Chondrocyte (in vitro differentiated cells): ENCODE measurements around the gene THBS2. TPM values are rescaled to one million over a fixed set of nuclear protein-coding genes. Genes with fewer than 3 reads are reported as not detected.

Experiments used
- DNase-seq: peaks from one replicate; pipeline ENCODE4 v3.0.0; 2021; ENCODE audit warnings: mixed read lengths, low spot score
- H3K27ac Mint-ChIP-seq: one replicate; pipeline ENCODE4 v1.8.0; 2021; ENCODE audit warnings: mild to moderate bottlenecking, moderate library complexity, mixed read lengths; ENCODE audit not compliant: unreplicated experiment
- H3K27me3 Mint-ChIP-seq: 2 replicates; pipeline ENCODE4 v1.8.0; 2021; ENCODE audit warnings: low read depth, mixed read lengths
- H3K36me3 Mint-ChIP-seq: 2 replicates; pipeline ENCODE4 v1.8.0; 2021; ENCODE audit warnings: low read depth, mixed read lengths
- H3K4me1 Mint-ChIP-seq: 2 replicates; pipeline ENCODE4 v1.8.0; 2021; ENCODE audit warnings: low read depth, mild to moderate bottlenecking, mixed read lengths
- H3K4me3 Mint-ChIP-seq: one replicate; pipeline ENCODE4 v1.8.0; 2021; ENCODE audit warnings: mild to moderate bottlenecking, moderate library complexity, mixed read lengths; ENCODE audit not compliant: unreplicated experiment
- H3K9me3 Mint-ChIP-seq: 2 replicates; pipeline ENCODE4 v1.8.0; 2021; ENCODE audit warnings: low read depth, mixed read lengths
- CTCF ChIP-seq: fragments of 200-600 bp; sonication (generic); IDR thresholded peaks from 2 replicates; pipeline ENCODE4 v1.5.0; 2021; ENCODE audit warnings: antibody characterized with exemption, mild to moderate bottlenecking, moderate library complexity
- total RNA-seq: library from RNA; stranded (reverse); gene quantifications from 3 replicates; pipeline ENCODE4 v1.2.1, GENCODE V29; 2021

Gene THBS2
- total RNA-seq, 1 donor from 2014 or later: 1,285 TPM

GRCh38 chr6:169189686-169190085 is 64.0 kb downstream of the THBS2 start:
- Mint-ChIP-seq H3K9me3 (peaks cover 1% of the 10 kb centered on the region), H3K27me3 (no peaks in the 10 kb centered on the region), H3K27ac (peak overlapping the region; percentile 91), H3K4me3 (no peak overlapping the region), H3K4me1 (peaks cover 61% of the 10 kb centered on the region), H3K36me3 (peaks cover 5% of the 10 kb centered on the region)
- no peak for TF ChIP-seq CTCF
- DNase-seq: no peak

- no peak for TF ChIP-seq CTCF
- Mint-ChIP-seq H3K27me3 (no peaks in the 10 kb centered on the region), H3K9me3 (peaks cover 1% of the 10 kb centered on the region), H3K36me3 (peaks cover 4% of the 10 kb centered on the region), H3K27ac (peak overlapping the region; percentile 91), H3K4me3 (no peak overlapping the region), H3K4me1 (peaks cover 56% of the 10 kb centered on the region)
- DNase-seq: no peak
These were observed 64.5 kb downstream of the THBS2 start for GRCh38 chr6:169189182-169189581.

- H3K4me1 Mint-ChIP-seq: peaks cover 52% of the 10 kb centered on the region
- no peak for DNase-seq
- no peak for TF ChIP-seq CTCF
- H3K27ac Mint-ChIP-seq: peak overlapping the region; percentile 91
- H3K36me3 Mint-ChIP-seq: peaks cover 4% of the 10 kb centered on the region
- H3K27me3 Mint-ChIP-seq: no peaks in the 10 kb centered on the region
- no peak overlapping the region for H3K4me3 Mint-ChIP-seq
- H3K9me3 Mint-ChIP-seq: peaks cover 7% of the 10 kb centered on the region
These were observed 65.2 kb downstream of the THBS2 start for GRCh38 chr6:169188475-169188874.

DNA sequence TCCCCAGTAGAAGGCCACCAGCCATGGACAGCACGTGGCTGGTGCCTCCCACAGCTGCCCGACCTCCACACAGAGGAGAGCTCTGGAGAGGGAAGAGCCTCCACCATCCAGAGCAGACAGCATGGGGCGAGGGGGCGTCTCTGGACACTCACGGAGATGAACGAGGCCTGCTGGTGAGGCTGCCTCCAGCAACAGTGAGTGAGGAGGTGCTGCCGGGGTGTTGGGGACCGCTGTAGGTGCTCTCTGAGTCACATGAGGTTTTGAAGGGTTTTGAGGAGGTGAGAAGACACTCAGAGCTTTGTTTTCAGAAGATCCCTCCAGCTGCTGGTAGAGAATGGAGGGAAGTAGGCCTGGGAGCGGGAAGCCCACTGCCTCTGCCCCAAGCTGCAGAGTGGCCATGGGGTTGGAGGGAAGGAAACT is 65.6 kb downstream of the THBS2 start:
- H3K4me1 Mint-ChIP-seq: peaks cover 50% of the 10 kb centered on the region
- peaks cover 7% of the 10 kb centered on the region for H3K9me3 Mint-ChIP-seq
- no peak for DNase-seq
- no peak overlapping the region for H3K4me3 Mint-ChIP-seq
- peaks cover 3% of the 10 kb centered on the region for H3K36me3 Mint-ChIP-seq
- TF ChIP-seq CTCF: no peak
- peak overlapping the region; percentile 91 for H3K27ac Mint-ChIP-seq
- H3K27me3 Mint-ChIP-seq: no peaks in the 10 kb centered on the region

- Mint-ChIP-seq H3K36me3 (peaks cover 10% of the 10 kb centered on the region), H3K9me3 (peaks cover 14% of the 10 kb centered on the region), H3K4me1 (peaks cover 47% of the 10 kb centered on the region), H3K27ac (no peak overlapping the region), H3K27me3 (no peaks in the 10 kb centered on the region), H3K4me3 (no peak overlapping the region)
- no peak for DNase-seq
- TF ChIP-seq CTCF: no peak
These were observed 67.0 kb downstream of the THBS2 start for GRCh38 chr6:169186496-169187169.
